IPS-15b (cell line): ENCODE measurements around the gene PDE6H.

Source experiments
- H3K27me3 ChIP-seq: one replicate; pipeline ENCODE4 v1.6.1; 2013; ENCODE audit warnings: low read length; ENCODE audit not compliant: control insufficient read depth, insufficient read depth
- H3K36me3 ChIP-seq: one replicate; pipeline ENCODE4 v1.6.1; 2013; ENCODE audit warnings: low read length; ENCODE audit not compliant: control insufficient read depth, insufficient read depth
- H3K4me1 ChIP-seq: one replicate; pipeline ENCODE4 v1.6.1; 2013; ENCODE audit warnings: mild to moderate bottlenecking, low read length; ENCODE audit not compliant: control insufficient read depth, insufficient read depth
- H3K4me3 ChIP-seq: one replicate; pipeline ENCODE4 v1.5.1; 2013; ENCODE audit warnings: low read depth, low read length
- H3K9ac ChIP-seq: one replicate; pipeline ENCODE4 v1.6.1; 2013; ENCODE audit warnings: low read depth, mild to moderate bottlenecking, low read length
- H3K9me3 ChIP-seq: one replicate; pipeline ENCODE4 v1.6.1; 2013; ENCODE audit warnings: mild to moderate bottlenecking, low read length; ENCODE audit not compliant: control insufficient read depth, insufficient read depth

The PDE6H gene

DNA sequence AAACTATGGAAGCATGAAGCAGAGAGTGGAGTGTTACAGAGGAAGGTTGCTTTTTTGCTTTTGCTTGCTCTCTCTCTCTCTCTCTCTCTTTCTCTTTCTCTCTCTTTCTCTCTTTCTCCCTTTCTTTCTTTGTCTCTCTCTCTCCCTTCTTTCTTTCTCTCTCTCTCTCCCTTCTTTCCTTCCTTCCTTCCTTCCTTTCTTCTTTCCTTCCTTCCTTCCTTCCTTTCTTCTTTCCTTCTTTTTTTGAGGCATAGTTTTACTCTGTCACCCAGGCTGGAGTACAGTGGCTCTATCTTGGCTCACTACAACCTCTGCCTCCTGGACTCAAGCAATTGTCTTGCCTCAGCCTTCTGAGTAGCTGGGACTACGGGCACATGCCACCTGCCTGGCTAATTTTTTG lies 19.1 kb upstream of the PDE6H start:
- H3K36me3 ChIP-seq: no peaks in the 10 kb centered on the region
- H3K4me3 ChIP-seq: no peak overlapping the region
- H3K9ac ChIP-seq: no peak overlapping the region

GRCh38 chr12:14954269-14954668 lies 18.6 kb upstream of the PDE6H start:
- H3K4me3 ChIP-seq: no peak overlapping the region

More for the DNA sequence above, 19.1 kb upstream of the PDE6H start:
- Histone ChIP-seq H3K27me3 (no peaks in the 10 kb centered on the region), H3K9me3 (no peaks in the 10 kb centered on the region), H3K4me1 (no peaks in the 10 kb centered on the region)

DNA sequence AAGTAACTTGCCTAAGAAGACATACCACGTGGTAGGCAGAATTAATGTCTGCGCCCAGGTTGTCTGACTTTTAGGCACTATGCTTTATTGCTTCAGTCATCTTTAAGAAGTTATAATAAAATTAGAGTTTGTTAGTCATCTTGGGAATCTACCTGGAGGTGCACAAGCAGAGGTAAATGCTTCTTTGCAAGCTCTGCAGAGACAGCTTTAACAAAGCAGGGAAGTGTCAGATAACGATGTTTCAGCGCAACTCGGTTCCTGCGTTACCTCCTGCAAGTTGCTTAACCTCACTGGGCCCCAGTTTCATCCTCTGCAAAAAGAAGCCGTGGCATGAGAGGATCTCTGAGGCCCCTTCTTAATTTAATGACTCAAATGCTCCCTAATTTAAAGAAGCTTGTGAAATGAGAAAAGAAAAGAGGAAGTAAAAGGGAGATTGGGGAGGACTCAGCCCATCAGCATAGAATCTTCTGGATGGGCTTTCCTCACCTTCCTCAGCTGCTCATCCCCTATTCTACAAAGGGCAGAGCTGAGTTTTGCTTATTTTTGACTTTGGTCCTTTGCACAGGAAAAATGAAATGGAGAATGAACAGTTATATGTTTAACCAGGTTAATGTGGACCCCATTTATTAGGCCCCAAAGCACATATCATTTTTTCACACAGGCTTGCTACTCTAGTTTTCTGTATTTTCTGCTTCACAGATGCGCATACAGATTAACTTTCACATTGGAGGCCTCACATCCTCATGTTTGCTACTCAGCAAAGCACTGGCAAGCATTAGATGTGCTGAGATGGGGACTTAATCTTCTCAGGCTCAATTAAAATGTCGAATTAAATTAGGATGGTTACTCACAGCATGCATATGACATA lies 16.6 kb upstream of the PDE6H start:
- no peak overlapping the region for H3K4me3 ChIP-seq
- H3K9me3 ChIP-seq: no peaks in the 10 kb centered on the region
- H3K4me1 ChIP-seq: no peaks in the 10 kb centered on the region
- no peaks in the 10 kb centered on the region for H3K27me3 ChIP-seq
- H3K9ac ChIP-seq: no peak overlapping the region
- H3K36me3 ChIP-seq: no peaks in the 10 kb centered on the region

More at GRCh38 chr12:14954269-14954668, 18.6 kb upstream of the PDE6H start:
- Histone ChIP-seq H3K27me3 (no peaks in the 10 kb centered on the region), H3K36me3 (no peaks in the 10 kb centered on the region), H3K9ac (no peak overlapping the region), H3K9me3 (no peaks in the 10 kb centered on the region), H3K4me1 (no peaks in the 10 kb centered on the region)

GRCh38 chr12:14956905-14957304 lies 15.9 kb upstream of the PDE6H start:
- Histone ChIP-seq H3K4me1 (peaks cover 5% of the 10 kb centered on the region), H3K27me3 (no peaks in the 10 kb centered on the region), H3K9ac (no peak overlapping the region), H3K9me3 (no peaks in the 10 kb centered on the region), H3K4me3 (no peak overlapping the region), H3K36me3 (no peaks in the 10 kb centered on the region)

- no peaks in the 10 kb centered on the region for H3K36me3 ChIP-seq
Measured at GRCh38 chr12:14957551-14958168, 15.2 kb upstream of the PDE6H start.

GRCh38 chr12:14958361-14959125 lies 14.3 kb upstream of the PDE6H start:
- peaks cover 5% of the 10 kb centered on the region for H3K4me1 ChIP-seq
- H3K27me3 ChIP-seq: no peaks in the 10 kb centered on the region
- H3K36me3 ChIP-seq: no peaks in the 10 kb centered on the region
- H3K4me3 ChIP-seq: no peak overlapping the region
- no peak overlapping the region for H3K9ac ChIP-seq
- H3K9me3 ChIP-seq: no peaks in the 10 kb centered on the region

More at GRCh38 chr12:14957551-14958168, 15.2 kb upstream of the PDE6H start:
- no peaks in the 10 kb centered on the region for H3K9me3 ChIP-seq
- no peak overlapping the region for H3K4me3 ChIP-seq
- H3K4me1 ChIP-seq: peaks cover 5% of the 10 kb centered on the region
- no peak overlapping the region for H3K9ac ChIP-seq
- H3K27me3 ChIP-seq: no peaks in the 10 kb centered on the region

- H3K9ac ChIP-seq: no peak overlapping the region
- H3K4me1 ChIP-seq: peaks cover 5% of the 10 kb centered on the region
- no peaks in the 10 kb centered on the region for H3K9me3 ChIP-seq
- H3K36me3 ChIP-seq: no peaks in the 10 kb centered on the region
- H3K27me3 ChIP-seq: no peaks in the 10 kb centered on the region
- no peak overlapping the region for H3K4me3 ChIP-seq
Measured at GRCh38 chr12:14959126-14959440, 13.8 kb upstream of the PDE6H start.

DNA sequence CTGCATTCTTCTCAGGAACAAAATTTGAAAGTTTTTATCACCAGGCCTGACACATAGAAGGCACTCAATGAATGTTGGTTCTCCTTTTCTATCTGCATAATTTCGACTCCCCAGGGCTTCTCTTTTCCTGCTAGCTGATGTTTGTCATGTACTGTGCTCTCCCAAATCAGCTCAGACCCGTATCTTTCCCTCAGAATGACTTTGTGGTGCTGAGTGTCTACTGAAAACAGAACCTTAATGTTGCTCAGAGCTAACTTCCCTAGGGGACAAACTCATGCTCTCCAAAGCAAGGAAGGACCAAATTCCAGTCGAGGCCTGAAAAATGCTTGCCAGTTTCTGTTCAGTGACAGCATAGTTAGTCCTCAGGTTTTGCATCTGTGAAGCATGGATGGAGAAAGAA lies 13.4 kb upstream of the PDE6H start:
- Histone ChIP-seq H3K4me1 (peaks cover 5% of the 10 kb centered on the region), H3K4me3 (no peak overlapping the region)

DNA sequence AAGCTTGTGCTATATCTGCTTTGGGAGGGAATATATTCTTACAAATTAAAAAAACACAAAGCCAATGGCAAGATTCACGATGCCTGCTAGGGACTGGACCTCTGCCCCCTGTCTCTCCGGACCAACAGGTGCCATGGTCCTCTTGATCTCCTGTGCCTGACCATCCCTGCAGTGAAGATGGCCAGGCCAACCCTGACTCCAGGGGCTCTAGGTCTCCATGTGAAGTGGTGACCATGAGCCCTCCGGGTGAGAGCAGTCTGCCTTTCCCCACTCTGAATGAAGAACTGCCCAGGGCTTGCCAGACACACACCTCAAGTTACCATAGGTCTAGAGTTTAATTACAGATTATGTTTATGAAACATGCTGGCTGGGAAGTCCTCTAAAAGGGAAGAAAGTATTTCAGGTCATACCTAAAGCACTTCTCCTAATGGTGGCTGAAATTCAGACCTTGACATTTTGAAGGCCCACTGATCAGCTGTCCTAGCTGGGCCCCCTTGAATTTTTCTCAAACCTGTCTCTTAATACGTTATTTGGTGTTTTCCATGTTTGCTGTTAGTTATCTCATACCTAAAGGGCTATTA lies 12.8 kb upstream of the PDE6H start:
- H3K4me1 ChIP-seq: peaks cover 5% of the 10 kb centered on the region
- no peaks in the 10 kb centered on the region for H3K9me3 ChIP-seq
- no peaks in the 10 kb centered on the region for H3K36me3 ChIP-seq
- no peak overlapping the region for H3K9ac ChIP-seq
- no peaks in the 10 kb centered on the region for H3K27me3 ChIP-seq
- no peak overlapping the region for H3K4me3 ChIP-seq

More for the DNA sequence above, 13.4 kb upstream of the PDE6H start:
- no peak overlapping the region for H3K9ac ChIP-seq
- no peaks in the 10 kb centered on the region for H3K36me3 ChIP-seq
- H3K9me3 ChIP-seq: no peaks in the 10 kb centered on the region
- no peaks in the 10 kb centered on the region for H3K27me3 ChIP-seq

DNA sequence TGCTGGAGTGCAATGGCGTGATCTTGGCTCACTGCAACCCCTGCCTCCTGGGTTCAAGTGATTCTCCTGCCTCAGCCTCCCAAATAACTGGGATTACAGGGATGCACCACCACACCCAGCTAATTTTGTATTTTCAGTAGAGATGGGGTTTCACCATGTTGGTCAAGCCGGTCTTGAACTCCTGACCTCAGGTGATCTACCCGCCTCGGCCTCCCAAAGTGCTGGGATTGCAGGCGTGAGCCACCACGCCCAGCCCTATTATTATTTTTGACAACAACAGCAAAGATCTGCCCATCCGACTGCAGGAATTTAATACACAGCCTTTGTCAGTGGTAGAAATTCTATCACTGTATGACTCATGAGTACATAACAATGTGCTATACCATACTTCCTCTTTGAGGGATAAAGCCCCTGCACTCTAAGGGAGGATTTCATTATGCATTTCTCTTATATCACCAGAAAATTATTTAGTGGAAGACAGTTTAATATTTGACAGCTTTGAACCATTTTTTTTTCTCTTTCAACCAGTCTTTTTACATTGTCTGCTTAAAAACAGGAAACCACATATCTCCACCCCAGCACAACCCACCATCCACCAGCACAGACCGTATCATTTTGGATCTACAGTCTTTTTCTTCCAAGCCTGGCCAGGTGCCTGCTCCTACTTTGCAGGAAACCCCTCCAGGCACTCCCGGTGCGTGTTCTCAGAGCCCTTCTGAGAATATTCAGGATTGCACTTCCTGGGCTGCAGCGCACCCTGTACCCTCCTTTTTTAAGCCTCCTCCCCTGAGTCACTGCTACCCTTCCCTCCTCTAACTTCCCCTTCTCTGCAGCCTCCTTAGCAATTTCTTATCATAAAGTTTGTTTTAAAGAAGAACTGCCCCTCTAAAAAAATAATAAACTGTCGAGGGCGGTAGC lies 12.0 kb upstream of the PDE6H start:
- H3K36me3 ChIP-seq: no peaks in the 10 kb centered on the region
- no peak overlapping the region for H3K9ac ChIP-seq
- H3K4me3 ChIP-seq: no peak overlapping the region
- H3K27me3 ChIP-seq: no peaks in the 10 kb centered on the region
- H3K9me3 ChIP-seq: no peaks in the 10 kb centered on the region
- peaks cover 5% of the 10 kb centered on the region for H3K4me1 ChIP-seq
